HepG2 (cell line): ENCODE data around the gene CEP164. TPM values are rescaled to one million over a fixed set of nuclear protein-coding genes. Genes with fewer than 3 reads are reported as not detected.

Experiments
- ARID3A ChIP-seq: IDR thresholded peaks from 2 replicates; pipeline ENCODE4 v1.6.1; 2012; ENCODE audit warnings: low read depth, low read length, improper control_type of control experiment
- FOXP1 ChIP-seq, 2 experiments: fragments of 450-650 bp in 1 of 2; IDR thresholded peaks; 2 replicates each; pipeline ENCODE4 v1.6.1; 2017 to 2018; ENCODE audit warnings: antibody characterized with exemption in 1 of 2
- KLF16 ChIP-seq, 2 experiments: sonication (generic) in 1 of 2; formaldehyde crosslinking in 1 of 2; IDR thresholded peaks; 2 replicates each; pipeline versions ENCODE4 v1.6.1 to v1.8.0; 2016 to 2023; ENCODE audit warnings: missing genetic modification reagents in 2 of 2, missing compliant biosample characterization in 1 of 2
- RNF219 ChIP-seq: sonication (generic); formaldehyde crosslinking; IDR thresholded peaks from 2 replicates; pipeline ENCODE4 v1.5.0; 2020; ENCODE audit warnings: mild to moderate bottlenecking, missing genetic modification reagents
- SOX13 ChIP-seq, 3 experiments: fragments of 450-650 bp in 1 of 3; sonication (generic) in 1 of 3; formaldehyde crosslinking in 1 of 3; IDR thresholded peaks in 2 of 3; conservative IDR thresholded peaks in 1 of 3; 2 replicates each; pipeline versions ENCODE4 v1.5.0 to v1.6.1; 2016 to 2020; ENCODE audit warnings: antibody characterized with exemption in 1 of 3, mild to moderate bottlenecking in 1 of 3, missing compliant biosample characterization in 1 of 3, missing genetic modification reagents in 1 of 3, moderate library complexity in 1 of 3
- SOX6 ChIP-seq, 2 experiments: fragments of 450-650 bp in 1 of 2; sonication (generic) in 1 of 2; formaldehyde crosslinking in 1 of 2; IDR thresholded peaks; 2 replicates each; pipeline versions ENCODE4 v1.4.0 to v1.6.1; 2017 to 2020; ENCODE audit warnings: antibody characterized with exemption in 1 of 2, mild to moderate bottlenecking in 1 of 2, missing genetic modification reagents in 1 of 2
- TBX2 ChIP-seq: sonication (generic); formaldehyde crosslinking; IDR thresholded peaks from 2 replicates; pipeline ENCODE4 v1.5.0; 2020; ENCODE audit warnings: missing genetic modification reagents, mild to moderate bottlenecking, borderline replicate concordance
- TBX3 ChIP-seq: fragments of 450-650 bp; IDR thresholded peaks from 2 replicates; pipeline ENCODE4 v1.6.1; 2017; ENCODE audit warnings: antibody characterized with exemption, mild to moderate bottlenecking, inconsistent platforms, borderline replicate concordance
- ZMYM4 ChIP-seq: sonication (generic); formaldehyde crosslinking; IDR thresholded peaks from 2 replicates; pipeline ENCODE4 v1.8.1; 2023; ENCODE audit warnings: mild to moderate bottlenecking, missing genetic modification reagents
- ZNF75D ChIP-seq: sonication (generic); formaldehyde crosslinking; IDR thresholded peaks from 2 replicates; pipeline ENCODE4 v1.8.1; 2023; ENCODE audit warnings: missing genetic modification reagents, mild to moderate bottlenecking, borderline replicate concordance
- ZZZ3 ChIP-seq: sonication (generic); formaldehyde crosslinking; IDR thresholded peaks from 2 replicates; pipeline ENCODE4 v1.4.0; 2020; ENCODE audit warnings: missing genetic modification reagents, mild to moderate bottlenecking, borderline replicate concordance
- polyA plus RNA-seq, 8 experiments: library from polyadenylated mRNA; depleted of rRNA in 3 of 8; stranded (reverse) in 7 of 8; unstranded in 1 of 8; fragments of >200 nt; fragmentation: Illumina TruSeq in 4 of 8; extraction: Trizol in 4 of 8; gene quantifications; 2 replicates each; pipeline versions ENCODE4 v1.2.1 to v1.2.3, GENCODE V29; 2011 to 2016; ENCODE audit warnings: low read depth in 4 of 8, missing spikeins in 1 of 8, mixed read lengths in 1 of 8; ENCODE audit not compliant: insufficient read depth in 1 of 8
- total RNA-seq, 5 experiments: library from RNA; depleted of rRNA; stranded (reverse); fragments of >200 nt; fragmentation: Illumina TruSeq; extraction: Trizol; gene quantifications; 2 replicates each; pipeline ENCODE4 v1.2.3, GENCODE V29; 2016; ENCODE audit warnings: low read depth in 1 of 5

CEP164 gene
- total and polyA plus RNA-seq, 2 of the 13 experiments (the other 11 are each of a cell fraction or from before 2014, with no cell fraction given): 11.4 to 15.2 TPM

GRCh38 chr11:117319214-117319840 lies 8.3 kb upstream of the CEP164 start (continued):
- TF ChIP-seq TBX3: peak; percentile 48; the same call in 1 of the 2 replicates
- no peak for TF ChIP-seq SOX13 (IDR thresholded peaks at IDR 0.05)
- peak in 1 of 2 experiments; percentile 83; a peak in 2 of 4 replicates for TF ChIP-seq SOX13 (CRISPR knock-in tag; conservative IDR thresholded peaks at IDR 0.05 in 1 of 2, IDR thresholded peaks at IDR 0.05 in 1 of 2)
- no peak; the same call in 1 of the 2 replicates for TF ChIP-seq TBX2 (CRISPR knock-in tag)
- TF ChIP-seq ZMYM4 (CRISPR knock-in tag): no peak
- no peak for TF ChIP-seq ZNF75D (CRISPR knock-in tag)
- TF ChIP-seq FOXP1 (IDR thresholded peaks at IDR 0.05): no peak; the same call in 1 of the 2 replicates
- peak; percentile 39; the same call in 1 of the 2 replicates for TF ChIP-seq FOXP1 (CRISPR knock-in tag; IDR thresholded peaks at IDR 0.05)
- no peak for TF ChIP-seq KLF16 (CRISPR knock-in tag; IDR thresholded peaks at IDR 0.05)
- TF ChIP-seq ARID3A: peak; percentile 52; the same call in 1 of the 2 replicates
- no peak for TF ChIP-seq RNF219
- no peak for TF ChIP-seq ZZZ3 (CRISPR knock-in tag)
- TF ChIP-seq SOX6 (IDR thresholded peaks at IDR 0.05): no peak
- TF ChIP-seq SOX6 (CRISPR knock-in tag; IDR thresholded peaks at IDR 0.05): peak; percentile 33; the same call in 1 of the 2 replicates
